K562 (cell line): ENCODE measurements around the gene TNFRSF13B.

Source experiments
- CBFB ChIP-seq: sonication (generic); formaldehyde crosslinking; IDR thresholded peaks from 2 replicates; pipeline ENCODE4 v1.4.0; 2020; ENCODE audit warnings: mild to moderate bottlenecking, missing genetic modification reagents
- CBX5 ChIP-seq: IDR thresholded peaks from 2 replicates; pipeline ENCODE4 v1.6.1; 2014; ENCODE audit warnings: low read depth, borderline replicate concordance
- CTCF ChIP-seq, 3 experiments: IDR thresholded peaks in 2 of 3; conservative IDR thresholded peaks in 1 of 3; 2 replicates each; pipeline ENCODE4 v1.5.1; 2011 to 2012; ENCODE audit warnings: low read length in 3 of 3, mild to moderate bottlenecking in 3 of 3, control low read depth in 2 of 3, improper control_type of control experiment in 1 of 3, inconsistent platforms in 1 of 3, low read depth in 1 of 3, mixed read lengths in 1 of 3, moderate library complexity in 1 of 3; ENCODE audit not compliant: insufficient read depth in 2 of 3
- KHSRP ChIP-seq: fragments of 450-650 bp; IDR thresholded peaks from 2 replicates; pipeline ENCODE4 v1.6.1; 2017
- KLF1 ChIP-seq: fragments of 450-650 bp; IDR thresholded peaks from 2 replicates; pipeline ENCODE4 v1.6.1; 2016; ENCODE audit warnings: missing genetic modification characterization, missing compliant biosample characterization
- LEF1 ChIP-seq: fragments of 450-650 bp; IDR thresholded peaks from 2 replicates; pipeline ENCODE4 v1.6.1; 2016; ENCODE audit warnings: mild to moderate bottlenecking
- MAZ ChIP-seq, 2 experiments: fragments of 450-650 bp in 1 of 2; sonication (generic) in 1 of 2; formaldehyde crosslinking; IDR thresholded peaks in 1 of 2; conservative IDR thresholded peaks in 1 of 2; 2 replicates each; pipeline versions ENCODE4 v1.4.0 to v1.5.0; 2020; ENCODE audit warnings: mild to moderate bottlenecking in 1 of 2, missing genetic modification reagents in 1 of 2
- PTRF ChIP-seq: fragments of 450-650 bp; IDR thresholded peaks from 2 replicates; pipeline ENCODE4 v1.6.1; 2016; ENCODE audit warnings: mild to moderate bottlenecking, missing genetic modification characterization, missing compliant biosample characterization
- SMC3 ChIP-seq: conservative IDR thresholded peaks from 2 replicates; pipeline ENCODE4 v1.6.1; 2011; ENCODE audit warnings: low read depth, low read length, improper control_type of control experiment; ENCODE audit not compliant: insufficient read depth
- SP1 ChIP-seq: sonication (generic); formaldehyde crosslinking; IDR thresholded peaks from 2 replicates; pipeline ENCODE4 v1.8.1; 2022; ENCODE audit warnings: mild to moderate bottlenecking, missing genetic modification reagents
- TFE3 ChIP-seq: fragments of 450-650 bp; formaldehyde crosslinking; IDR thresholded peaks from 2 replicates; pipeline ENCODE4 v1.4.0; 2020; ENCODE audit warnings: mild to moderate bottlenecking, mixed read lengths
- ZNF324 ChIP-seq: fragments of 250-450 bp; sonication (Bioruptor Pico); IDR thresholded peaks from 2 replicates; pipeline ENCODE4 v1.4.0; 2020; ENCODE audit warnings: mild to moderate bottlenecking

- TF ChIP-seq KLF1 (tag) (no peak), CTCF (IDR thresholded peaks at IDR 0.05 in 2 of 3, conservative IDR thresholded peaks at IDR 0.05 in 1 of 3; ENCODE audit: insufficient read depth in 2 of 3, low read depth in 1 of 3, low read length in 3 of 3) (no peak), KHSRP (no peak), TFE3 (CRISPR knock-in tag) (no peak), CBFB (CRISPR knock-in tag) (no peak), ZNF324 (CRISPR knock-in tag) (no peak), MAZ (CRISPR knock-in tag; conservative IDR thresholded peaks at IDR 0.05 in 1 of 2, IDR thresholded peaks at IDR 0.05 in 1 of 2) (no peak), SMC3 (no peak), PTRF (tag) (no peak), CBX5 (no peak), LEF1 (no peak), SP1 (no peak)
Measured at GRCh38 chr17:16931318-16932060, 40.4 kb downstream of the TNFRSF13B start.
